HG03342 (cell line): ENCODE data around the gene BEST4.
"Not testable (repeated sequence)": the region's sequence is repeated elsewhere in the genome, so short reads cannot be mapped to it uniquely, and the experiment has no call there.

Experiments used
- ATAC-seq: cut with Tn5 transposase; IDR thresholded peaks from one replicate; pipeline ENCODE4 v1.9.1; 2021; ENCODE audit warnings: mild to moderate bottlenecking, moderate library complexity; ENCODE audit not compliant: unreplicated experiment

BEST4 gene

GRCh38 chr1:44803062-44803311 lies 15.0 kb upstream of the BEST4 start:
- no peak for ATAC-seq

- ATAC-seq: no peak
Measured at GRCh38 chr1:44802306-44803061, 14.5 kb upstream of the BEST4 start.

DNA sequence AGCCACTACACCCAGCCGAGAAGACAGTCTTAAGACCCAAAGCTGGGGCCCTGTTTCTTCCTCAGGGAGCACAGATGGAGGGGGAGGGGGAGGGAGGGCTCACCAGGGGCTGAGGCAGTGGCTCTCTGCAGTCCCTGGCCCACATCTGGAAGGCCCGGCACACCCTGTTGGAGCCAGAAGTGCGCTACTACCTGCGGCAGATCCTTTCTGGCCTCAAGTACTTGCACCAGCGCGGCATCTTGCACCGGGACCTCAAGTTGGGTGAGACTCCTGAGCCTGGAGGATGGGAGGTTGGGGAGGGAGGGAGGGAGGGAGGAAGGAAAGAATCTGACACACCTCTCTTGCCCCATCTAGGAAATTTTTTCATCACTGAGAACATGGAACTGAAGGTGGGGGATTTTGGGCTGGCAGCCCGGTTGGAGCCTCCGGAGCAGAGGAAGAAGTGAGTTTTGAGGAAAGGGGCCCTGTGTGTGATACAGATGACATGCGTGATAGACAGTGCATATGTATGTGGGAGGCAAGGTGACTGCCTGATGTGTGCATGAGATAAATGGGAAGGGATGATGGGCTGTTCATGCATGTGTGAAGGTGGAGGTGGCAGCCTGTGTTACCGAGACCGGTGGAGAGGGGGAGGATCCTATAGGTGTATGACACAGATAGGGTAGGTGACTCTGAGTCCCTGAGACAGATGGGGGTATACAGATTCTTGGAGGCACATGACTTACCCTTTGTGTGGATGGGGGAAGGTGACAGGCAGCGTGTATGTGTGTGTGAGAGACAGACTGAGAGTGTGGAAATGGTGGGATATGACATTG lies 13.7 kb upstream of the BEST4 start:
- ATAC-seq: no peak

DNA sequence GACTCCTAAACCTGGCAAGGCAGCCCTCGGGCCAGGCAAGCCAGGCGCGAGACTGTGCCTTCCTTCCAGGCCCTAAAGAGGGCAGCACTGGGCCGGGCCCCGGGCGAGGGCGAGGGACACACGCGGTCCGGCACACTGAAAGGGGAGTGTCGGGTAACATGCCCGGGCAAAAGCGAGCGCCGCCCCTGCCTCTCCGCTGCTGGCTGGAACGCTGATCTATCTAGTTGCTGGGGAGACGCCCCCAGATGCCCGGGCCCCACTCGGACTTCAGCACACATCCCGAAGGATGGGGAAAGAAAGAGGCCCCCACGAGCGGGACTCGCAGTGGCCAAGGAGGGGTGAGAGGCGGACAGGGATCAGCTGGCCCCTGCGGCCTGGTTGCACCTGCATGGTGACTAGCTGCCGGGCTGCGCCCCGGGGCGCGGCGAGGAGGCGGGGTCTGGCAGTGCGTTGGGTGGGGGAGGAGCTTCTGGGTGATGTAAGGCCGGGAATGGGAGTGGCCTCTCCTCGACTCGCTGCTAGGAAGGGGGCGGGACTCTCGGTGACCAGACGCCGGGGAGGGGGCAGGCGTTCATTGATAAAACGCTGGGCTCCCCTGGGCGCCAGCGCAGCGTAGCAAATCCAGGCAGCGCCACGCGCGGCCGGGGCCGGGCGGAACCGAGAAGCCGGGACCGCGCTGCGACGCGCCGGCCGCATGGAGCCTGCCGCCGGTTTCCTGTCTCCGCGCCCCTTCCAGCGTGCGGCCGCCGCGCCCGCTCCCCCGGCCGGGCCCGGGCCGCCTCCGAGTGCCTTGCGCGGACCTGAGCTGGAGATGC lies 12.0 kb upstream of the BEST4 start, which contains the start of gene PLK3:
Gene PLK3, plus strand, starts transcription at position 608 of the 815 bp plus-strand sequence. Its CDS starts 87 bp downstream, at position 695.
- peak; percentile 77 for ATAC-seq

GRCh38 chr1:44798481-44799365 lies 10.8 kb upstream of the BEST4 start:
- ATAC-seq: no peak

GRCh38 chr1:44797886-44798285 lies 9.9 kb upstream of the BEST4 start:
- ATAC-seq: not testable (repeated sequence)

DNA sequence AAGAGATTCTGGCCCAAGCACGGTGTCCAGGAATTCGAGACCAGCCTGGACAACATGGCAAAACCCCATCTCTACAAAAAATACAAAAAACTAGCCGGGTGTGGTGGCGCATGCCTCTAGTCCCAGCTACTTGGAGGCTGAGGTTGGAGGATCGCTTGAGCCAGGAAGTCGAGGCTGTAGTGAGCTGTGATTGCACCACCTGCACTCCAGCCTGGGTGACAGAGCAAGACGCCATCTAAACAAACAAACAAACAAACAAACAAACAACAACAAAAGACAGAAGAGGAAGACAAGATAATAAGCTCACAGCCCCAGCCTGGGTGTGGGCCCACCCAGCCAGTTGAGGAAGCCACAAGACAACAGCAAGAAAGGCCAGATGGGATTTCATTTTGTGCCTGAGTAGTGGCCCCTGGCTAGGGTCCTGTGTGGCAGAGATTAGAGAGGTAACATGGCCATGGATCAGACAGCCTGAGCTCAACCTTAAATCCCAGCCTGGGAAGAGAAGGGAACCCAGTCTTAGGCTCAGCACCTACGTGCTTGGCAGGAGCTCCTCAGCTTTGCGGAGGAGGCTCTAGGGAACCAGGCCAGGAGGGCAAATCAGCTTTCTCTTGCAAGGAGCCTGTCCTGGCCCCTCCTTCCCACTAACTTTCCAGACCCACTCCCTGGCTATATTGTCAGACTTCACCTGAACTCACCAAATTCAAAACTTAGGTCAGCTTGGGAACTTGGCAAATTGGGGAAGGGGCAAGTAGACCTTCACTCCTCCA lies 4.9 kb upstream of the BEST4 start:
- ATAC-seq: no peak

DNA sequence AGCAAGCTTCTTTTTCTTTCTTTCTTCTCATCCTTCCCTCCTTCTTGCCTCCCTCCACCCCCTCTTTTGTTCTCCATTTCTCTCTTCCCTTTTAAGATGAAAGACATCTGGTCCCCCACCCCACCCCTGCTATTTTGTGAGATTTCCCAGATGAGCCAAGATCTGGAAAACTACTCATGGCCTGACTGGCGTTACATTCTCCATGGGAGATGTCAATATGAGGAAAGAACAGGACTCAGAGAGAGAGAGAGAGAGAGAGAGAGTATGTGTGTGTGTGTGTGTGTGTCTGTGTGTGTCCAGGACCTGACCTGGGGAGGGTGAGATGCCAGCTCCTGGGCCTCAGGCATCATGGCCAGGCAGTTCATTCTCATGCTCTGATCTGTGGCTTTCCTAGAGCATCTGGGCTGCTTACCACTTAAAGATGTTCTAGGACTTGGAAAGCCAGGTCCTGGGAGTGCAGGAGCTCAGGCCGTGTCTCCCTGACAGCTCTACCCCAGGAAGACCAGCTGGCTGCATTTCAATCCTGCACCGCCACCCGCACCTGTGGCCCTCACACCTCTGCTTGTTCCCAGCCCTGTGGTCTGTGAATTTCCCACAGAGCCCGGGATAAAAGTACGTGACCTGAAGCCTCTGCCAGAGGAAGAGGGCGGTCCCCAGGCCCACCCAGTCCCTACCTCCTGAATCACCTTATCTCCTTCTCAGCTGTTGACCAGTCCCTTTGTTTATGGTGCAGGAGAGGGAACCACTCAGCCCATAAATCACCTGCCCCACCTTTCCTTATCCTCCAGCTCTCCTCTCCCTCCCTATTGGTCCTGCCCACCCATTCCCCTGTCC lies 3.2 kb upstream of the BEST4 start:
- ATAC-seq: no peak

DNA sequence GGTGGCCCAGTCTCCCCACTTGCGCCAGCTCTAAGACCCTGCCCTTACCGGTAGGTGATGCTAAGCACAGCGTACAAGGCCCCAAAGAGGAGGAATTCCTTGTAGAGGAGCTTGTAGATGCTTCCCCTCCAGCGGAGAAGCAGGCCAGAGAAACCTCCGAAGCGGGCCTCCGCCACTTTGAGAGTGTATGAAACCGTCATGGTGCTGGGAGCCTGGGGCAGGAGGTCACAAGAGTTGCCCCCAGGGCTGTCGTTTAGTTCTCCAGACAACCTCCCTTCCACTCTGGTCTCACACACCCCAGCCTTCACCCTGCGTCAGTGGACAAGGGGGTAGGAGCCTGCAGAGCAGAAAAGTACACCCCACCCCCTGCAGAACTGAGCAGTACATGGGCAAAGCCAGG lies 464 bp downstream of the BEST4 start:
- ATAC-seq: no peak

GRCh38 chr1:44786841-44787426 lies 1.0 kb downstream of the BEST4 start:
- ATAC-seq: no peak

- no peak for ATAC-seq
Measured at GRCh38 chr1:44786138-44786840, 1.7 kb downstream of the BEST4 start.

DNA sequence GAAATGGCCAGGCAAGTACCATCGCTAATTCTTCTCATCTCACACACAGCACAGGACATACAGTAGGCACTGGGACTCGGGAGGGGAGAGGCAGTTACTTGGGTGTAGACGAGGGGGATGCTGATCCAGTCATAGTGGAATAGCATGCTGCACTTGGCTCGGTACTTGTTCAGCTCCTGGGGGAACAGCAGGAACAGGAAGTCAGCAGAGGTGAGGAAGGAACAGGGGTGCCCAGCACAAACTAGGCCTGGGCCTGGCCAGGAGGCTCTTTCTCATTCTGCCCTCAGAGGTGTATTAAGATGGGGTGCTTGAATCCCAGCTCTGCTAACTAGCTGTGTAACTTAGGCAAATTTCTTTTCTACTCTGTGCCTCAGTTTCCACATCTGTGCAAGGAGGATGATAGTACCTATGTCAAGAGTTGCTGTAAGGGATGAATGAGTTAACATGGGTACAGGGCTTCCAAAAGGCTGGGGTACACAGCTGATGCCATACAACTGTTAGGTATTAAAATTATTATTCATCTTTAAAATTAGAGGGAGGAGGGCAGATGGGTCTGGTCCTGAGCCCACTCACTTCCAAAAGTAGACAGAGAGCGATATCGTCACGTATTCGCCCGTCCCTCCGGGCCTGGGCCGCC lies 2.4 kb downstream of the BEST4 start:
- ATAC-seq: no peak

DNA sequence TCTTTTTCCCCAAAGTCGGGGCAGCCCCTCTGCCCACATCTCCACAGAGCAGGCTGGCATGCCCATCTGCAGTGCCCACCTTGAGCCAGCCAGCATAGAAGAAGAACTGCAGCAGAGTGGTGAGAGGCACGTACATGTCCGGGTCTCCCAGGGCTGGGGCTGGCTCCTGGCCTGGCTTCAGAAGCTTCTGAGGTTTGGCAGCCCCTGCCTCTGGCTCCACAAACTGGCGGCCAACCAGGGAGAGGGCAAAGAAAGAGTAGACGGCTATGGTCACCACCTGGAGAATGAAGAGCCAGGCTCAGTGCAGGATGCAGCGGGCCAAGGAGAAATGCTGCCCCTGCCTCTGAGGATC lies 3.0 kb downstream of the BEST4 start:
- ATAC-seq: no peak

GRCh38 chr1:44784094-44785028 lies 3.6 kb downstream of the BEST4 start:
- ATAC-seq: no peak

DNA sequence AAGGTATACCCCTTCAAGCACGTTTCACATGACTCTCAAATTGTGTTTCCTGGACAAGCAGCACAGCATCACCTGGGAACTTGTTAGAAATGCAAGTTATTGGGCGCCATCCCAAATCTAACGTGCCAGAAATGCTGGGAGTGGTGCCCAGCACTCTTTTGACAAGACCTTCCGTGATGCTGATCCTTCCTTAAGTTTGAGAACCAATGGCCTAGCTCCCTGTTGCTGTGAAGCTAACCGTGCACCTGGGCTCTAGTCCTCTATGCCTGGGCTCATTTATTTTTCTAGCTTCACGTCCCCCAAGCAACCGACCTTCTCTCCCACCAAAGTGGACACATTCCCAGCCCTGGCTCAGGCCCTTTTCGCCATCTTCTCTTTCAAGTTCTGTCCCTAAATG lies 4.3 kb downstream of the BEST4 start:
- no peak for ATAC-seq

DNA sequence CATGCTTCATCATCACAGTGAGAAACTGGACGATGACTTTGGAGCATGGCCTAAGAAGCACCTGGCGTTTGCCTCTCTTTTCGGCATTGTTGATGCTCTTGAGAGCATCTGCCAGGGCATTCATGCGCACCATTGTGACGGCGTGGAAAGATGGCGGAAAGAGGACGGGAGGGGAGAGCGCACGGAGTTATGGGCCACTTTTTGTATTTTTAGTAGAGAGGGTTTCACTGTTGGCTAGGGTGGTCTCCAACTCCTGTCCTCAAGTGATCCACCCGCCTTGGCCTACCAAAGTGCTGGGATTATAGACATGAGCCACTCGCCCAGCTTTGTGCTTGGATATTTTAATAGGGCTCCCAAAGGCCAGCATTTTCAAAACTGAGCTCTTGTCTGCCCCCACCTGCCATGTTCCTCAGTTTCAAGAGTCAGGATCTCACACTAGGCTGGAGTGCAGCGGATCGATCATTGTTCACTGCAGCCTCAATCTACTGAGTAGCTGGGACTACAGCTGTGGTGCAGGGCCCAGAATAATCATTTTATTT lies 7.3 kb downstream of the BEST4 start:
- no peak for ATAC-seq
